ENCODE data around the gene TMEM100.

TMEM100 gene

GRCh38 chr17:55699181-55699860 is 23.3 kb downstream of the TMEM100 start:
- TF ChIP-seq POLR2A (IDR thresholded peaks at IDR 0.05; ENCODE audit: low read length) (no peak), GATA1 (IDR thresholded peaks at IDR 0.05; ENCODE audit: low read depth, low read length) (no peak)
- no peak for DNase-seq

DNA sequence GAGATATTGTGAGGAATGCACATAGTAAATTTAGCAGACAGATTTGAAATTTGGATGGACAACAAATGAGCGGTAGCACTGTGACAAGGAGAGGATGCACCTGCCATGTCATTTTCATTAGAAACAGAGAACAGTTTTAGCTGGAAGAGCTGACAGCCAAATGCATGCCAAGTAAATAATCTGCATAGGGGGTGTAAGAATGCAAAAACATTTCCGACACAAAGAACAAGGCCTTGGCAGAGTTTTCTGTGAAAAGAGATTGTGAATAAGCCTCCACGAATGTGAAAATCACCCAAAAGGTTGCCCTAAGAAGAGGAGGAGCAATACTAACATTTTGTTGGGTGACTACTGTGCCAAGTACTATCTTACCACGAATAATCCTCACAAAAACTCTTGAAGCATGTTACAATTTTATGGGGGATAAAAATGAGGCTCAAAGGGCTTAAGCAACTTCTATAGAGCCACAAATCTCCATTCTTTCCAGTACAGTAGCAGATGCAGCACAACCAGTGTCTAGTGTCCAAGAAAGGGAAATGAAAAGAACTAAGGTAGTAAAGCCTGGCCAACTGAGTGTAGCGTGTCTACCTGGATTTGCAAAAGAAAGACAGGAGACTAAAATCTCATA is 28.3 kb downstream of the TMEM100 start:
- DNase-seq, result no peak
- TF ChIP-seq GATA1 (IDR thresholded peaks at IDR 0.05; ENCODE audit: low read depth, low read length), result no peak
- no peak for TF ChIP-seq POLR2A (IDR thresholded peaks at IDR 0.05; ENCODE audit: low read length)

GRCh38 chr17:55693254-55694216 is 29.1 kb downstream of the TMEM100 start:
- no peak for TF ChIP-seq GATA1 (IDR thresholded peaks at IDR 0.05; ENCODE audit: low read depth, low read length)
- DNase-seq, result no peak

GRCh38 chr17:55692276-55692675 is 30.4 kb downstream of the TMEM100 start:
- DNase-seq, result no peak
- TF ChIP-seq GATA1 (IDR thresholded peaks at IDR 0.05; ENCODE audit: low read depth, low read length), result no peak
- TF ChIP-seq POLR2A (IDR thresholded peaks at IDR 0.05; ENCODE audit: low read length), result no peak

- no peak for DNase-seq
- TF ChIP-seq GATA1 (IDR thresholded peaks at IDR 0.05; ENCODE audit: low read depth, low read length) (no peak), POLR2A (IDR thresholded peaks at IDR 0.05; ENCODE audit: low read length) (no peak)
These were observed 31.0 kb downstream of the TMEM100 start for GRCh38 chr17:55691666-55692065.

- DNase-seq, result no peak
- no peak for TF ChIP-seq POLR2A (IDR thresholded peaks at IDR 0.05; ENCODE audit: low read length)
- TF ChIP-seq GATA1 (IDR thresholded peaks at IDR 0.05; ENCODE audit: low read depth, low read length), result no peak
These were observed 32.6 kb downstream of the TMEM100 start for GRCh38 chr17:55690105-55690508.

DNA sequence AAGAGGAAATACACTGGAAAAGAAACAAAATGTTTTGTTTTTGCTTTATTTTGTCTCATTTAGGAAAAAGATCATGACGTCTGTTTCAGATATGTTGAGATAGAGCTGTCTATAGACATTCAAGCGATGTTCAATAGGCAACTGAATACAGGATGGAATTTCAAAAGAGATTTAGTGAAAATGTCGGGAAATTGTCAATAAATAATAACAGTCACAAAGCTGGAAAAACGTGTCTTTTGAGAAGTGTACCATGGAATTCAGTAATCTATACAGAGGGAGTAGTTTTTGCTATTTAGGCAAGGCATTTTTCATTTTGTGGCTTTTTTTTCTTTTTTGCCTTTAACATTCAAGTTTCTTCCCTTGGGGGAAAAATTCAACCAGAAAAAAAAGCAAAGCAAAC is 33.0 kb downstream of the TMEM100 start:
- TF ChIP-seq GATA1 (IDR thresholded peaks at IDR 0.05; ENCODE audit: low read depth, low read length) (no peak), POLR2A (IDR thresholded peaks at IDR 0.05; ENCODE audit: low read length) (no peak)
- DNase-seq, result no peak

DNA sequence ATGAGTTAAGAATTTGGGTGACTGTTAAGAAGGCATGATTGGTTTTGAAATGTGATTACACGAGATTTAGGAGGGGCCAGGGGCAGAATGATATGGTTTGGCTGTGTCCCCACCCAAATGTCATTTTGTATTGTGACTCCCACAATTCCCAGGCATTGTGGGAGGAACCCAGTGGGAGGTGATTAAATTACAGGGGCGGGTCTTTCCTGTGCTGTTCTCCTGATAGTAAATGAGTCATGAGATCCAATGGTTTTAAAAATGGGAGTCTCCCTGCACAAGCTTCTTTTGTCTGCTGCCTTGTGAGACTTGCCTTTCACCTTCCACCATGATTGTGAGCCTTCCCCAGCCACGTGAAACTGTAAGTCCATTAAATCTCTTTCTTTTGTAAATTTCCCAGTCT is 34.6 kb downstream of the TMEM100 start:
- no peak for TF ChIP-seq POLR2A (IDR thresholded peaks at IDR 0.05; ENCODE audit: low read length)
- no peak for TF ChIP-seq GATA1 (IDR thresholded peaks at IDR 0.05; ENCODE audit: low read depth, low read length)
- DNase-seq, result no peak

GRCh38 chr17:55687037-55687436 is 35.6 kb downstream of the TMEM100 start:
- no peak for DNase-seq
- TF ChIP-seq POLR2A (IDR thresholded peaks at IDR 0.05; ENCODE audit: low read length), result no peak
- TF ChIP-seq GATA1 (IDR thresholded peaks at IDR 0.05; ENCODE audit: low read depth, low read length), result no peak

- DNase-seq, result no peak
- TF ChIP-seq GATA1 (IDR thresholded peaks at IDR 0.05; ENCODE audit: low read depth, low read length) (no peak), POLR2A (IDR thresholded peaks at IDR 0.05; ENCODE audit: low read length) (no peak)
These were observed 38.9 kb downstream of the TMEM100 start for GRCh38 chr17:55683550-55684315.

- no peak for TF ChIP-seq POLR2A (IDR thresholded peaks at IDR 0.05; ENCODE audit: low read length)
- no peak for TF ChIP-seq GATA1 (IDR thresholded peaks at IDR 0.05; ENCODE audit: low read depth, low read length)
- DNase-seq, result no peak
These were observed 41.3 kb downstream of the TMEM100 start for GRCh38 chr17:55681342-55681700.

DNA sequence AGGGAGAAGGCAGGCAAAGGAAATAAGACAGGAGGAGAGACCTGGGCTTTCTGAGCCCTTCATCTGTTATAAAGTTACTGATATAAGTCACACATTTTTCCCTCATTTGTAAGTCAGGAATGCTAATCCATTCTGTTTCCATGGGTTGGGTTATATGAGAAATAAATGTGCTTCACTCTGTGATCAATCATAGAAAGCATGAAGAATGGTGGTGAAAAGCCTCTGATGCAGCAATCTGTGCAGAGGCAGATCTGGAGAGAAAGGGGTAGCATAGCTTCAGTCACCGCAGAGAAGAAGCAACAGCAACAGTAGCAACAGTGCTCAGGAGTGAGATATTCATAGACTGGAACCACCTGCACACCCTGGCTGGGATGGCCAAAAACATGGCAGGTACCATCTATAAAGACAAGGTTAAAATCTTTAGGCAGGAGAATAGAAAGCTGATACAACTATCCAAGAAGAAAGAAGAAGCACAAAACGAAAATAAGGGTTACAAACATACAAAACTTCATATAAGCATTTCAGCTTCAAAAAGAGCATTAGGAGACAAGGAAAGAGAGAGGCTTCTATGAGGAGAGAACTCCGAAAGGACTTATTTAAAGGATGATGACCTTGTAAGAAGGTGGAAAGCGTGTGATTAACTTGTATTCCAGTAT is 41.9 kb downstream of the TMEM100 start:
- TF ChIP-seq POLR2A (IDR thresholded peaks at IDR 0.05; ENCODE audit: low read length) (no peak), GATA1 (IDR thresholded peaks at IDR 0.05; ENCODE audit: low read depth, low read length) (no peak)
- DNase-seq, result no peak

- DNase-seq, result no peak
- TF ChIP-seq POLR2A (IDR thresholded peaks at IDR 0.05; ENCODE audit: low read length) (no peak), GATA1 (IDR thresholded peaks at IDR 0.05; ENCODE audit: low read depth, low read length) (no peak)
These were observed 45.2 kb downstream of the TMEM100 start for GRCh38 chr17:55677446-55677845.

All from erythroblast (primary cell).